Measurements from ENCODE around the gene DOCK2. TPM values are rescaled to one million over a fixed set of nuclear protein-coding genes. Genes with fewer than 3 reads are reported as not detected.

DOCK2 gene
- total RNA-seq, 1 experiment from 2014 or later: 4.6 TPM

- H3K27me3 Mint-ChIP-seq (ENCODE audit: low read depth): peaks cover 49% of the 10 kb centered on the region
- TF ChIP-seq KAT7 (CRISPR knock-in tag; IDR thresholded peaks at IDR 0.05; ENCODE audit: borderline replicate concordance) (no peak), ZNF396 (CRISPR knock-in tag; IDR thresholded peaks at IDR 0.05; ENCODE audit: borderline replicate concordance) (no peak), USF2 (CRISPR knock-in tag; IDR thresholded peaks at IDR 0.05) (no peak), CBFB (CRISPR knock-in tag; IDR thresholded peaks at IDR 0.05; ENCODE audit: low read depth) (no peak), CREB1 (CRISPR knock-in tag; IDR thresholded peaks at IDR 0.05) (no peak), E2F5 (CRISPR knock-in tag; IDR thresholded peaks at IDR 0.05) (no peak), ARID4B (CRISPR knock-in tag; IDR thresholded peaks at IDR 0.05; ENCODE audit: borderline replicate concordance) (no peak), RORB (CRISPR knock-in tag; IDR thresholded peaks at IDR 0.05) (no peak), ZSCAN18 (CRISPR knock-in tag; IDR thresholded peaks at IDR 0.05) (no peak), JUN (CRISPR knock-in tag; IDR thresholded peaks at IDR 0.05) (no peak), CTCF (IDR thresholded peaks at IDR 0.05) (no peak), IRF1 (CRISPR knock-in tag; IDR thresholded peaks at IDR 0.05) (no peak), ZNF423 (CRISPR knock-in tag; IDR thresholded peaks at IDR 0.05) (no peak), ZNF281 (CRISPR knock-in tag; IDR thresholded peaks at IDR 0.05) (no peak)
- ChIA-PET CTCF (interaction anchor here (0.8 to 1.7 kb wide), 3 partner anchors 8 to 76 kb away, joined by 3 to 7 read pairs (median 3); no protein-coding TSS in a partner anchor), POLR2A (no interaction called here)
- H3K36me3 Mint-ChIP-seq: no peaks in the 10 kb centered on the region
- no peak overlapping the region for H3K4me3 Mint-ChIP-seq
- ATAC-seq: no peak
- H3K9me3 Mint-ChIP-seq: no peaks in the 10 kb centered on the region
- no peak overlapping the region for H3K27ac Mint-ChIP-seq
- H3K4me1 Mint-ChIP-seq: peaks cover 33% of the 10 kb centered on the region
- DNase-seq (ENCODE audit: low spot score): no peak
Measured at GRCh38 chr5:170108266-170108785, 471.3 kb downstream of the DOCK2 start.

Data from WTC11 (cell line).